SHP77 treated with DMSO at 0.1 percent for 48 hours (cell line): Measurements from ENCODE around the gene TALDO1.

Source experiments
- DNase-seq: peaks from one replicate; lab custom pipeline; 2025; lab: John Stamatoyannopoulos, UW

Gene TALDO1

GRCh38 chr11:770642-771616 is 23.7 kb downstream of the TALDO1 start:
- DNase-seq = no peak

DNA sequence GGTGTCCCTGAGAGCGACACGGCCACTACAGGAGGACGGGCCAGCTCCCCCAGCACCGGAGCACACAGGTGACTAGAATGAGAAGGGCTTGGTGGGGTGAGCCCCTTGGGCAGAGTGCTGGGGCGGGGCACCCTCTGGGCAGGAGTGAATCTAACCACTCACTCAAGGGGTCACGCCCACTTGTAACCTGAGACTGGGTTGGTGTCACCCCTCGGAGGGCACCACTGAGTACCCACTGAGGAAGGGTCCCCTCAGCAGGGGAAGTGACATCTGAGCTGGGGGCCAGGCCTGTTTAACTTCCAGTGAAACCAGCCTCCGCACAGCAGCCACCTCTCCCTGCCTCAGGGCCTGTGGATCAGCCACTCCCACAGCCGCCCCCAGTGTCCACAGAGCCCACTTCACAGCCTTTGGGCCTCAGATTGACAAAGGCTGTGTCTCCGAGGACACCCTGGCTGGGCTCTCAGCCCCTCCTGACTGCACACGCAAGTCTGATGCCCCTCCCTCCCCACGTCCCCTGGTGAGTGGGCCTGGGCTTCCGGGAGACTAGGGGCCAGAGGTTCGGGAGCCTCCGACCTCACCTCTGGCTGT is 24.4 kb downstream of the TALDO1 start:
- DNase-seq = no peak

DNA sequence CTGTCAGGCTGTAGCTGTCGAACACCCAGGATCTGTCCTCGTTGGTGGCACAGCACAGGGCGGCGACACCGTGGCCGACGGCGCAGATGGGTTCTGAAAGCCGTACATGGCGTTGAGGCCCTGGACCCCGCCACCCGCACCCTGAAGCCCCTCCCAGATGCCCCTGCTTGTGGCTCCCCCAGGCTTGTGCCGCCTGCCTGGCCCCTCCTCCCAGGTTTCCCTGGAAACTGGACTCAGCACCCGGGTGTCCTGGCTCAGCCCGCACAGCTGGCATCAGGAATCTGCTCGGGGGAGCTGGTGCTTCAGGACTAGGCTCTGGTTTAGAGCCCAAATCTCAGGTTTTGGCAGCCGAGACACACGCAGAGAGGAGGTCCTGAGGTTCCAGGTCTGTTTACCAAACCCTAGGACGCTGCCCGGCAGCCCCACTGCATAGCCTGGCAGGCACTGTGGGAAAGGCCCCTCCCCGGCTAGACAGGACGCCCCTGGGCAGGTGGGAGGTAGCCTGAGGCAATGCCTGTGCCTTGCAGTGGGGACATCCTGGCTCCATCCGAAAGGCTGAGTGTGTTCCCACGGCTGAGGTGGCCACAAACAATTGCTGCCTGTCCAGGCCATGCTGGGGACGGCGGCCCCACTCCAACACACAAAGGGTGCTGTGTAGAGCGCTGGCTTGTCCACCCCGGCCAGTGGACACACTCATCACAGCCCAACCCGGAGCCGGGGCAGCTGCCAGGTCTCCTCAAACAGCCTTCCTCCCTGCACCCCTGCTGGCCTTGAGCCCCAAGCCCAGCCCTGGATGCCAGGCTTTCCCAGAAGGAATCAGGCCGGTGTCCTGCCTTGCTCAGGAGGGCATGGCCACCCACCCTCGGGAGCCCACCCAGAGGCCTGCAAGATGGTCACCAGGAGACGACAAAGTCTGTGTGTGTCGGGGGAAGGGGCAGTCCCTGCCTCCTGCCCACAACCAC is 25.4 kb downstream of the TALDO1 start:
- DNase-seq = no peak

- DNase-seq = no peak
Measured at GRCh38 chr11:773425-773824, 26.2 kb downstream of the TALDO1 start.

DNA sequence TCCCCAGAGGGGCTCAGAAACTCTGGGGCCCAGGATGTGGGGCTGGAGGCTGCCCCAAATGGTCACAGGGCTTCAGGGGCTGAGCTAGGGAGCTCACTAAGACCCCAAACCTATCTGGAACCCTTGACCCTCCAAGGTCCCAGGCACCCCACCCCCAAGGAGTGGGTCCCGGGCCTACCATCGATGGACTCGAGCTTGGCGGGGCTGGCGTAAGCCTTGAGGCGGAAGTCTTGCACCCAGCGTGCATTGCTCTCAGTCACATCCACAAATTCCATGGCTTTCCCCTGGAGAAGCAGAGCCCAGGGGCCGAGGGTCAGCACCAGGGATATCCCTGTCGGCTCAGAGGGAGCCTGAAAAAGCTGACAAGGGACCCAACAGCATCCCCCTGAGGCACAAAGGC is 26.6 kb downstream of the TALDO1 start:
- DNase-seq = no peak

DNA sequence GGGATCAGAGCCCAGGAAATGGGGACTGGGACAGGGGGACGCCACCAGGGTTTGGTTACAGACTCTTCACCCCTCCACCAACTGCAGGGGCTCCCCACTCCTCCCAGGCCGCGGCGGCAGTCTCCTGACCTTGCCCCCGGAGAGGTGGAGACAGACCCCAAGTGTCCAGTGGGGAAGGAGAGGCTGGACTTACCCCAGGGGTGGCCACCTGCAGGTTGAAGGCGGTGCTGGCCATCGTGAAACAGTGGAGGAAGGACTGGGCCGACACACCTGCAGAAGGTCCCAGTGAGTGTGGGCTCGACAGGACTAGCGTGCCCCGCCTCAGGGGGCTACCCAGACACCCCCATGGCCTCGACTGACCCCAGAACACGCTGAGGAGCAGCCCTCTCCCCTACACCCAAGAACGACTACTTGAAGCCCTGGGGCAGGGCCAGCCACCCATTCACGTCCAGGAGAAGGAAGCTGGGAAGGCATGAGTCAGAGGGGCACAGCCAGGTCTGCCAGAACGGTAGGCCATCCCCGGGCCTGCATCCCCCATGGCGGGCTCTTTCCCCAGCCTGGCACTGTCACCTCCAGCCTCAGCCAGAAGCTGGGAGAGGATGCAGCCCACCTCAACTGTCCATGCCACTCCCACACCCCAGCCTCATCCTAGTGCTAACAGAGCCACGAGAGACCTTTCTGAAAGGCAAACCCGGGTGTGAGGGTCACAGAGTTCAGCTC is 27.8 kb downstream of the TALDO1 start:
- no peak for DNase-seq

- no peak for DNase-seq
Measured at GRCh38 chr11:776263-776560, 28.9 kb downstream of the TALDO1 start.

DNA sequence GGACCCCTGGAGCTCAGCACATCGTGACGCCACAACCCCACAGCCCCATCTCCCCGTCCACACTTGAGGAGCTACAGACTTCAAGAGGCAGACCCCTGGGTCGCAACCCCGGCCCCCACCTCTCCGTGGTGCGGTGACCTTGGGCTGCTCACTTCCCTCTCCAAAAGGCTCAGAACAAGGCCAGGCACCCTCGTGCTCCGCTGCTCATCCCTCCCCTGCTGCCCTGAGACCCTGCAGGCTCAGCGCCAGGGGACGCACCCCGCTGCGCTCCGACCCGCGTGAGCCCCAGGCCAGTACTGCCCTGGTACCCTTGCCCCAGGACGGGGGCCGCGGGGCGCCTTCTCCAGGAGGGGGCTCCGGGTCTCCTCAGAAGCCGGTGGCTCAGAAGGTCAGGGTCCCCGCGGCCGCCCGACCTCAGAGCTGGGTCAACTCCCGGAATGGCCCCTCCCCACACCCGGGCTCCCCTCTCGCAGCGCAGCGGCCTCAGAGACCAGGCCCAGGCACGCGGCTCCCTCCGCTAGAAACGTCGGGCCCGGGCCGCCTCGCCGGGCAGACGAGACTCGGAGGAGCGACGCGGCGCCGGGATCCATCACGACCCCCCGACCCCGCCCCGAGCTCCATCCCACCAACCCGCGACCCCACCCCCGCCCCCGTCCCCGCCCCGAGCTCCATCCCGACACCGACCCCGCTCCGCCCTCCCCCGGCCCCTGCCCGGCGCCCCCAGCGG is 29.5 kb downstream of the TALDO1 start:
- DNase-seq = no peak

DNA sequence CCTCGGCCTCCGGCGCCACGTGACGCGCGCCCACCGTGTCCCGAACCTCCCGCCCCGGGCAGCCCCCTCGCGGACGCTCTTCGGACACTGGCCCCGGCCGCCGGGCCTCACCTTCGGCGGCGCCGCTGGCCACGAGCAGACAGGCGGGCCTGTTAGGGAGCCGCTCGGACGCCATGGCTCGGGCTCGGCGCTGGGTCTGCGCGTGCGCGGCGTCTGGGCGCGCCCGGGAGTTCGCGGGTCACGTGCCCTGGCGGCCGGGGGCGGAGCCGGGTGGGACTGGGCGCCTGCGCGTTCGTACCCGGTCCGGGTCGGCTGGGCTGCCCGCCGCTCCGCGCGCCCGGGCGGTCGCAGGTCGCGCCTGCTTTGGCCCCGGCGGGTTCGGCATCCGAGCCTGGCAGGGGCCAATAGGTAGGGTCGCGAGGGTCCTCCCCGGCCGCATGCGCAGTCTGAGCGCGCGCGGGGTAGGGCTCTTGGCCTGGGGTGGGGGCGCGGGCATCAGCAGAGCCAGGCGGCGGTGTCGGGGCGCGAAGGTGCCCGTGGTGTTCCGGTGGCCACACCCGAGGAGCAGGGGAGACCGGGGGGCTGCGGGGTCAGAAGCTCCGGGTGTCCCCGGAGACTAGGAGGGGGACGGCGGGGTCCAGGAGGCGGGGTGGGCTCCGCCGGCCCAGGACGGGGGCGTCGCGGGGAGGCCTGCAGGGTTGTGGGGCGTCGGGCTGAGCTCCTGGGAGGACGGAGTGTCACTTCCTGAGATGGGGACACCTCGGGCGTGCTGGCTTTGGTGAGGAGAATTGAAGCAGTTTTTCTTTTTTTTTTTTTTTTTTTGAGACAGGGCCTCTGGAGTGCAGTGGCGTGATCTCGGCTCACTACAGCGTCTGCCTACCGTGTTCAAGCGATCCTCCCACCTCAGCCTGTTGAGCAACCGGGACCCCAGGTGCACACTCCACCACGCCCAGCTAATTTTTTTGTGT is 30.3 kb downstream of the TALDO1 start, which contains the start of gene GATD1:
TSS of gene GATD1 (minus strand) at position 200 of the 968 bp plus-strand sequence. CDS start at position 175, 25 bp downstream.
- DNase-seq = peak; percentile 38

- DNase-seq = no peak
Measured at GRCh38 chr11:778976-779954, 32.0 kb downstream of the TALDO1 start.

GRCh38 chr11:779955-780532 is 32.8 kb downstream of the TALDO1 start:
- no peak for DNase-seq

DNA sequence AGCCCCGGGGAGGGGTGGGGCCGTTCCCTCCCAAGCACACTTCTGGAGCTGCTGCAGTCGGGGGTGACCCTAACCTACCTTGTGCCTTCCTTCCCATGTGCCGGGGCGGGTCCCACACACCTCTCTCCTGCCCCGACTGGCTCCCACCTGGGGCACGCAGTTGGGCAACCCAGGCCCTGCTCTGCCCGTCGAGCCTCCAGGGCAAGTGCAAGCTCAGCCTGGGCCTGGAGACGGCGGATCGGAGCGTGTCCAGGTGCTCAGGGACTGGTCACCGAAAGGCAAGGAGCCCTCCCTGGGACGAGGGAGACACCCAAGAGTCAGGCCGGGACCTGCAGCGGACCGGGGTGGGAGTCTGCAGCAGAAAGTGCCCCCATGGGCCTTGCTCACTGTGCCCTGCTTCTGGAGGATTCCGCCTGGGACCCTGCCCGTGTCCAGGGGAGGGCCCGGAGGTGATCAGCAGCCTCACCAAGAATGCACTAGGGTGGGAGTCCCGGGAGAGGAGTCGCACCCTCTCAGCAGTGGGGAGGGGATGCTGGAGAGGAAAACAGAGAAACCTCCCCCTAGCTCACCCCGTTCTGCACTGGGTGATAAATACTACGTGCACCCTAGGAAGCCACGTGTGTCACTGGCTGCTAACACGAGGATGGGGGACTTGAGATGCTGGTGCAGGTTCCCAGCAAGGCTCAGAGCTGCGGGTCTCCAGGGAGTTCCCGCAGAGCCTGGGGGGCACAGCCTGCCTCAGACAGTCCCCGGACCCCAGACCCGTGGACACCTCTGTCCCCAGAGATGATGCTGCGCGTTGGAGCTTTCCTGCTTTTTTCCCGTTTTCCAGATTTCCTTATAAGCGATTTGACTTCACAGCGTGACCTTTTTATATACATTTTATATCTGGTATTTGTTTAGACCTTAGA is 35.3 kb downstream of the TALDO1 start:
- no peak for DNase-seq

- DNase-seq = peak; percentile 35
Measured at GRCh38 chr11:783581-784015, 36.3 kb downstream of the TALDO1 start.

- no peak for DNase-seq
Measured at GRCh38 chr11:786235-787083, 39.2 kb downstream of the TALDO1 start.

DNA sequence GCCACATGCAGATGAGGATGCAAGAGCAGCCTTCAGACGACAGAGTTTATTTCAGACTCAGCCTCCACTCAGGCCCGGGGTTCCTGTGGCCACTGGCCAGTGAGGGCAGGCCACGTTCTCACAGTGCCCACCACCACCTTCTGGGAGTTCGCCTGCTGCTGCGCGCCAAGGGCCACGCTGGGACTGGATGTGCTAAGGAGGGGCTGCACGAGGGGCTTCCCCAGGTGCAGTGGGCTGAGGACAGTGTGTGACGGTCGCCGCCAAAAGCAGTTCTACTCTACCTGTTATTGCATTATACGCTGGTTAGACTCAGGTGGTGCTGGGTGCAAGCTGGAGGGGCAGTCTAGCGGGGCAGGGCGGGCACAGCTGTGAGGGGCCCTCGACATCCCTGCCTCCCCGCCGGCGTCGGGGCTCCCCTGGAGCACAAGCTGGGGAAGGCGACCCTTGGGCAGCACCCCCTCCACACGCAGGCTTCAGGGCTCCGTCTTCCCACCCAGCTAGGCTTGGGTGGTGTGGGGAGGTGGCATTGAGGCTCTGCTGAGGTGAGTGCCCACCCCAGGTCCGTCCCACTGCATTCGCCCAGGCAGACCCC is 39.9 kb downstream of the TALDO1 start:
- DNase-seq = no peak
